Liver (tissue), 9 donors: ENCODE data around the gene SLA2. TPM values are rescaled to one million over a fixed set of nuclear protein-coding genes. Genes with fewer than 3 reads are reported as not detected.
"Not testable (repeated sequence)": the region's sequence is repeated elsewhere in the genome, so short reads cannot be mapped to it uniquely, and the experiment has no call there.

Experiments
- DNase-seq: peaks from one replicate; pipeline ENCODE4 v3.0.0-alpha.2; 2017; ENCODE audit warnings: low spot score
- H3K27ac ChIP-seq, 2 donors: one replicate each; pipeline ENCODE4 v1.7.0; 2013; ENCODE audit warnings: inconsistent platforms in 2 of 2, low read length in 2 of 2, control low read depth in 1 of 2, low read depth in 1 of 2, mild to moderate bottlenecking in 1 of 2
- H3K27me3 ChIP-seq, 4 donors: one replicate each; pipeline versions ENCODE4 v1.6.1 to v1.7.0; 2013; ENCODE audit warnings: low read length in 3 of 4, inconsistent platforms in 1 of 4, mild to moderate bottlenecking in 1 of 4, moderate library complexity in 1 of 4; ENCODE audit not compliant: control insufficient read depth in 4 of 4, insufficient read depth in 4 of 4
- H3K36me3 ChIP-seq, 4 donors: one replicate each; pipeline versions ENCODE4 v1.6.1 to v1.7.0; 2013; ENCODE audit warnings: low read length in 3 of 4, mild to moderate bottlenecking in 3 of 4, low read depth in 1 of 4, moderate library complexity in 1 of 4; ENCODE audit not compliant: control insufficient read depth in 4 of 4, insufficient read depth in 3 of 4
- H3K4me1 ChIP-seq, 4 donors: one replicate each; pipeline versions ENCODE4 v1.6.1 to v1.7.0; 2013; ENCODE audit warnings: low read length in 3 of 4, mild to moderate bottlenecking in 3 of 4, moderate library complexity in 1 of 4; ENCODE audit not compliant: control insufficient read depth in 4 of 4, insufficient read depth in 4 of 4
- H3K4me3 ChIP-seq, 3 donors: one replicate each; pipeline versions ENCODE4 v1.6.1 to v1.7.0; 2013; ENCODE audit warnings: low read length in 3 of 3, control low read depth in 1 of 3, low read depth in 1 of 3, mild to moderate bottlenecking in 1 of 3
- H3K9ac ChIP-seq, 2 donors: one replicate each; pipeline ENCODE4 v1.7.0; 2013; ENCODE audit warnings: low read length in 2 of 2, mild to moderate bottlenecking in 2 of 2, moderate library complexity in 2 of 2, control low read depth in 1 of 2, low read depth in 1 of 2
- H3K9me3 ChIP-seq, 4 donors: one replicate each; pipeline versions ENCODE4 v1.6.1 to v1.7.0; 2013; ENCODE audit warnings: low read length in 3 of 4; ENCODE audit not compliant: control insufficient read depth in 4 of 4
- EGR1 ChIP-seq, 2 donors: IDR thresholded peaks; 2 replicates each; pipeline ENCODE4 v1.6.1; 2016 to 2018; ENCODE audit warnings: antibody characterized with exemption in 2 of 2, low read depth in 2 of 2
- FOXA1 ChIP-seq: IDR thresholded peaks from 2 replicates; pipeline ENCODE4 v1.6.1; 2016; ENCODE audit warnings: antibody characterized with exemption
- HNF4A ChIP-seq, 2 donors: conservative IDR thresholded peaks; 2 replicates each; pipeline ENCODE4 v1.6.1; 2016; ENCODE audit warnings: antibody characterized with exemption in 2 of 2, mild to moderate bottlenecking in 2 of 2
- HNF4G ChIP-seq: IDR thresholded peaks from 2 replicates; pipeline ENCODE4 v1.6.1; 2016; ENCODE audit warnings: antibody characterized with exemption
- JUND ChIP-seq, 2 donors: IDR thresholded peaks; 2 replicates each; pipeline ENCODE4 v1.6.1; 2016; ENCODE audit warnings: antibody characterized with exemption in 2 of 2
- NR2F2 ChIP-seq: IDR thresholded peaks from 2 replicates; pipeline ENCODE4 v1.6.1; 2016; ENCODE audit warnings: antibody characterized with exemption
- RAD21 ChIP-seq, 2 donors: IDR thresholded peaks; 2 replicates each; pipeline ENCODE4 v1.6.1; 2016; ENCODE audit warnings: antibody characterized with exemption in 2 of 2, mild to moderate bottlenecking in 2 of 2
- RXRA ChIP-seq, 2 donors: IDR thresholded peaks; 2 replicates each; pipeline ENCODE4 v1.6.1; 2017 to 2018; ENCODE audit warnings: antibody characterized with exemption in 2 of 2, mild to moderate bottlenecking in 1 of 2
- SP1 ChIP-seq: IDR thresholded peaks from 2 replicates; pipeline ENCODE4 v1.6.1; 2018; ENCODE audit warnings: antibody characterized with exemption, mild to moderate bottlenecking
- TAF1 ChIP-seq: conservative IDR thresholded peaks from 2 replicates; pipeline ENCODE4 v1.6.1; 2016; ENCODE audit warnings: antibody characterized with exemption, mild to moderate bottlenecking
- YY1 ChIP-seq: IDR thresholded peaks from 2 replicates; pipeline ENCODE4 v1.6.1; 2016; ENCODE audit warnings: antibody characterized with exemption, mild to moderate bottlenecking
- WGBS: extraction: QIAGEN DNeasy Blood & Tissue Kit; methylation state at CpG from one replicate; pipeline ENCODE4 v1.1.7; 2013; 5-methylcytosine and 5-hydroxymethylcytosine counted together
- polyA plus RNA-seq, 2 donors: library from polyadenylated mRNA; stranded (reverse) in 1 of 2; unstranded in 1 of 2; fragments of 200-250 nt in 1 of 2; fragments of >200 nt in 1 of 2; fragmentation: Nextera tagmentation in 1 of 2; extraction: Ambion mirVana in 1 of 2; gene quantifications; one replicate each; pipeline versions ENCODE4 v1.2.1 to v1.2.3, GENCODE V29; 2013 to 2015
- total RNA-seq, 2 donors: library from RNA; depleted of rRNA; stranded (reverse); fragments of >200 nt; gene quantifications; one replicate each; pipeline ENCODE4 v1.2.3, GENCODE V29; 2014
- TF ChIP-seq, protein P1 (sequence below): IDR thresholded peaks from 2 replicates; pipeline ENCODE4 v1.6.1; 2016; ENCODE audit warnings: antibody characterized with exemption
- TF ChIP-seq, protein P2 (sequence below): IDR thresholded peaks from 2 replicates; pipeline ENCODE4 v1.6.1; 2016; ENCODE audit warnings: antibody characterized with exemption
- TF ChIP-seq, protein P3 (sequence below): IDR thresholded peaks from 2 replicates; pipeline ENCODE4 v1.6.1; 2016; ENCODE audit warnings: antibody characterized with exemption
- TF ChIP-seq, protein P4 (sequence below): fragments of 150-350 bp; IDR thresholded peaks from 2 replicates; pipeline ENCODE4 v1.5.1; 2017; ENCODE audit warnings: improper control_type of control experiment, low read depth, low read length; ENCODE audit not compliant: missing input control
- TF ChIP-seq, protein P5 (sequence below): IDR thresholded peaks from 2 replicates; pipeline ENCODE4 v1.6.1; 2016; ENCODE audit warnings: antibody characterized with exemption, mild to moderate bottlenecking
- donor health status: healthy.
- donor health status: healthy.
- donor health status: healthy.
- donor health status: healthy.
- donor health status: healthy.

The SLA2 gene
- total and polyA plus RNA-seq, 4 donors = 0.18 to 1.6 (median 0.41) TPM

DNA sequence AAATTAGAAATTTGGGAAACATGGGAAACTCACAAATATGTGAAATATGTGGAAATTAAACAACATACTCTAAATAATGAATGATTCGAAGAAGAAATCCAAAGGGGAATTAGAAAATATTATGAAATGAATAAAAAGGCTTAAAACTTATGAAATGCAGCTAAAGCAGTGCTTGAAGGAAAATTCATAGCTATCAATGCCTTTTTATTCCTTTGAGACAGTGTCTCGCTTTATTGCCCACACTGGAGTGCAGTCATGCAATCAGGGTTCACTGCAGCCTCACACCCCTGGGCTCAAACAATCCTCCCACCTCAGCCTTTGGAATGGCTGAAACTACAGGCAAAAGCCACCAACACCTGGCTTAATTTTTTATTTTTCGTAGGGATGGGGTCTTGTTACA lies 80.5 kb downstream of the SLA2 start:
- Histone ChIP-seq H3K4me3 (no peak overlapping the region), H3K36me3 (no peaks in the 10 kb centered on the region), H3K27me3 (no peaks in the 10 kb centered on the region), H3K9me3 (no peaks in the 10 kb centered on the region), H3K27ac (no peak overlapping the region), H3K9ac (no peak overlapping the region), H3K4me1 (no peaks in the 10 kb centered on the region)
- 97% methylated on average over 3 of the region's 3 CpGs for WGBS
- TF ChIP-seq JUND (IDR thresholded peaks at IDR 0.05) (no peak), NR2F2 (no peak), EGR1 (IDR thresholded peaks at IDR 0.05; ENCODE audit: low read depth in 2 of 2) (no peak), FOXA1 (no peak), RXRA (IDR thresholded peaks at IDR 0.05) (no peak), TAF1 (no peak), RAD21 (IDR thresholded peaks at IDR 0.05) (no peak)
- TF ChIP-seq, protein P1, sequence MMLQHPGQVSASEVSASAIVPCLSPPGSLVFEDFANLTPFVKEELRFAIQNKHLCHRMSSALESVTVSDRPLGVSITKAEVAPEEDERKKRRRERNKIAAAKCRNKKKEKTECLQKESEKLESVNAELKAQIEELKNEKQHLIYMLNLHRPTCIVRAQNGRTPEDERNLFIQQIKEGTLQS = no peak
- TF ChIP-seq, protein P2, sequence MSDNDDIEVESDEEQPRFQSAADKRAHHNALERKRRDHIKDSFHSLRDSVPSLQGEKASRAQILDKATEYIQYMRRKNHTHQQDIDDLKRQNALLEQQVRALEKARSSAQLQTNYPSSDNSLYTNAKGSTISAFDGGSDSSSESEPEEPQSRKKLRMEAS = no peak
- DNase-seq = no peak

DNA sequence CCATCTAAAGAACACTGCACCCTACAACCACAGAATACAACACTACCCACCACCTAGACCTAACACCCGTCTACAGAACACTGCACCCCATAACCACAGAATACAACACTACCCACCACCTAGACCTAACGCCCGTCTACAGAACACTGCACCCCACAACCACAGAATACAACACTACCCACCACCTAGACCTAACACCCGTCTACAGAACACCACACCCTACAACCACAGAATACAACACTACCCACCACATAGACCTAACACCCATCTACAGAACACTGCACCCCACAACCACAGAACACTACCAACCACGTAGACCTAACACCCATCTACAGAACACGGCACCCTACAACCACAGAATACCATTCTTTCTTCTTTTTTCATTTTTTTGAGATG lies 81.3 kb downstream of the SLA2 start:
- H3K9me3 ChIP-seq, H3K27ac ChIP-seq, H3K4me1 ChIP-seq, H3K27me3 ChIP-seq, DNase-seq, H3K36me3 ChIP-seq, H3K9ac ChIP-seq, H3K4me3 ChIP-seq: not testable (repeated sequence)
- WGBS = 92% methylated on average over 6 of the region's 6 CpGs

DNA sequence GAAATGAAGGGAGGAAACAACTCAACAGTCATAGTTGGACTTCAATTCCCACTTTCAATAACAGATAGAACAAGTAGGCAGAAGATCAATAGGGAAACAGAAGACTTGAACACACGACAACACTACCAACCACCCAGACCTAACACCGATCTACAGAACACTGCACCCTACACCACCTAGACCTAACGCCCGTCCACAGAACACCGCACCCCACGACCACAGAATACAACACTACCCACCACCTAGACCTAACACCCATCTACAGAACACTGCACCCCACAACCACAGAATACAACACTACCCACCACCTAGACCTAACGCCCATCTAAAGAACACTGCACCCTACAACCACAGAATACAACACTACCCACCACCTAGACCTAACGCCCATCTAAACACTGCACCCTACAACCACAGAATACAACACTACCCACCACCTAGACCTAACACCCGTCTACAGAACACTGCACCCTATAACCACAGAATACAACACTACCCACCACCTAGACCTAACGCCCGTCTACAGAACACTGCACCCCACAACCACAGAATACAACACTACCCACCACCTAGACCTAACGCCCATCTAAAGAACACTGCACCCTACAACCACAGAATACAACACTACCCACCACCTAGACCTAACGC lies 81.8 kb downstream of the SLA2 start:
- not testable (repeated sequence) for H3K9ac ChIP-seq, H3K27ac ChIP-seq, H3K4me1 ChIP-seq, DNase-seq, H3K4me3 ChIP-seq, H3K9me3 ChIP-seq, H3K27me3 ChIP-seq, H3K36me3 ChIP-seq
- 93% methylated on average over 13 of the region's 13 CpGs for WGBS

DNA sequence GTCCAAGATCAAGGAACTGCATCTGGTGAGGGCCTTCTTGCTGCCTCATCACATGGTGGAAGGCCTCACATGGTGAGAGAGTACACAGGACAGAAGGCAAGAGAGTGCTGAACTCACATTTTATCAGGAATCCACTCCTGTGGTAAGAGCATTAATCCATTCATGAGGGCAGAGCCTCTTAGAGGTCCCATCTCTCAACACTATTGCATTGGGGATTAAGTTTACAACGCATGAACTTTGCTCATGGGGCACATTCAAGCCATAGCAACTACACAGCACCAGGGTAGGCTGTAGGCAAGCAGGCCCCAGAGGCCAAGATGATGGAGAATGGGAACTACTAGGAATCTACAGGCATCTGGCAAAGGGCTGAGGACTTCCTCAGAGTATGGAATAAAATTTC lies 82.6 kb downstream of the SLA2 start:
- no peak for DNase-seq
- TF ChIP-seq HNF4A (conservative IDR thresholded peaks at IDR 0.05) = no peak
- no peak for TF ChIP-seq JUND (IDR thresholded peaks at IDR 0.05)
- TF ChIP-seq, protein P3, sequence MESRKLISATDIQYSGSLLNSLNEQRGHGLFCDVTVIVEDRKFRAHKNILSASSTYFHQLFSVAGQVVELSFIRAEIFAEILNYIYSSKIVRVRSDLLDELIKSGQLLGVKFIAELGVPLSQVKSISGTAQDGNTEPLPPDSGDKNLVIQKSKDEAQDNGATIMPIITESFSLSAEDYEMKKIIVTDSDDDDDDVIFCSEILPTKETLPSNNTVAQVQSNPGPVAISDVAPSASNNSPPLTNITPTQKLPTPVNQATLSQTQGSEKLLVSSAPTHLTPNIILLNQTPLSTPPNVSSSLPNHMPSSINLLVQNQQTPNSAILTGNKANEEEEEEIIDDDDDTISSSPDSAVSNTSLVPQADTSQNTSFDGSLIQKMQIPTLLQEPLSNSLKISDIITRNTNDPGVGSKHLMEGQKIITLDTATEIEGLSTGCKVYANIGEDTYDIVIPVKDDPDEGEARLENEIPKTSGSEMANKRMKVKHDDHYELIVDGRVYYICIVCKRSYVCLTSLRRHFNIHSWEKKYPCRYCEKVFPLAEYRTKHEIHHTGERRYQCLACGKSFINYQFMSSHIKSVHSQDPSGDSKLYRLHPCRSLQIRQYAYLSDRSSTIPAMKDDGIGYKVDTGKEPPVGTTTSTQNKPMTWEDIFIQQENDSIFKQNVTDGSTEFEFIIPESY = no peak
- no peak for TF ChIP-seq TAF1
- TF ChIP-seq, protein P4, sequence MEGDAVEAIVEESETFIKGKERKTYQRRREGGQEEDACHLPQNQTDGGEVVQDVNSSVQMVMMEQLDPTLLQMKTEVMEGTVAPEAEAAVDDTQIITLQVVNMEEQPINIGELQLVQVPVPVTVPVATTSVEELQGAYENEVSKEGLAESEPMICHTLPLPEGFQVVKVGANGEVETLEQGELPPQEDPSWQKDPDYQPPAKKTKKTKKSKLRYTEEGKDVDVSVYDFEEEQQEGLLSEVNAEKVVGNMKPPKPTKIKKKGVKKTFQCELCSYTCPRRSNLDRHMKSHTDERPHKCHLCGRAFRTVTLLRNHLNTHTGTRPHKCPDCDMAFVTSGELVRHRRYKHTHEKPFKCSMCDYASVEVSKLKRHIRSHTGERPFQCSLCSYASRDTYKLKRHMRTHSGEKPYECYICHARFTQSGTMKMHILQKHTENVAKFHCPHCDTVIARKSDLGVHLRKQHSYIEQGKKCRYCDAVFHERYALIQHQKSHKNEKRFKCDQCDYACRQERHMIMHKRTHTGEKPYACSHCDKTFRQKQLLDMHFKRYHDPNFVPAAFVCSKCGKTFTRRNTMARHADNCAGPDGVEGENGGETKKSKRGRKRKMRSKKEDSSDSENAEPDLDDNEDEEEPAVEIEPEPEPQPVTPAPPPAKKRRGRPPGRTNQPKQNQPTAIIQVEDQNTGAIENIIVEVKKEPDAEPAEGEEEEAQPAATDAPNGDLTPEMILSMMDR = no peak
- TF ChIP-seq HNF4G = no peak
- TF ChIP-seq YY1 = no peak
- no peak for TF ChIP-seq FOXA1
- TF ChIP-seq NR2F2 = no peak
- TF ChIP-seq, protein P5, sequence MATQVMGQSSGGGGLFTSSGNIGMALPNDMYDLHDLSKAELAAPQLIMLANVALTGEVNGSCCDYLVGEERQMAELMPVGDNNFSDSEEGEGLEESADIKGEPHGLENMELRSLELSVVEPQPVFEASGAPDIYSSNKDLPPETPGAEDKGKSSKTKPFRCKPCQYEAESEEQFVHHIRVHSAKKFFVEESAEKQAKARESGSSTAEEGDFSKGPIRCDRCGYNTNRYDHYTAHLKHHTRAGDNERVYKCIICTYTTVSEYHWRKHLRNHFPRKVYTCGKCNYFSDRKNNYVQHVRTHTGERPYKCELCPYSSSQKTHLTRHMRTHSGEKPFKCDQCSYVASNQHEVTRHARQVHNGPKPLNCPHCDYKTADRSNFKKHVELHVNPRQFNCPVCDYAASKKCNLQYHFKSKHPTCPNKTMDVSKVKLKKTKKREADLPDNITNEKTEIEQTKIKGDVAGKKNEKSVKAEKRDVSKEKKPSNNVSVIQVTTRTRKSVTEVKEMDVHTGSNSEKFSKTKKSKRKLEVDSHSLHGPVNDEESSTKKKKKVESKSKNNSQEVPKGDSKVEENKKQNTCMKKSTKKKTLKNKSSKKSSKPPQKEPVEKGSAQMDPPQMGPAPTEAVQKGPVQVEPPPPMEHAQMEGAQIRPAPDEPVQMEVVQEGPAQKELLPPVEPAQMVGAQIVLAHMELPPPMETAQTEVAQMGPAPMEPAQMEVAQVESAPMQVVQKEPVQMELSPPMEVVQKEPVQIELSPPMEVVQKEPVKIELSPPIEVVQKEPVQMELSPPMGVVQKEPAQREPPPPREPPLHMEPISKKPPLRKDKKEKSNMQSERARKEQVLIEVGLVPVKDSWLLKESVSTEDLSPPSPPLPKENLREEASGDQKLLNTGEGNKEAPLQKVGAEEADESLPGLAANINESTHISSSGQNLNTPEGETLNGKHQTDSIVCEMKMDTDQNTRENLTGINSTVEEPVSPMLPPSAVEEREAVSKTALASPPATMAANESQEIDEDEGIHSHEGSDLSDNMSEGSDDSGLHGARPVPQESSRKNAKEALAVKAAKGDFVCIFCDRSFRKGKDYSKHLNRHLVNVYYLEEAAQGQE = no peak
- TF ChIP-seq SP1 = no peak
- Histone ChIP-seq H3K4me3 (no peak overlapping the region), H3K9ac (no peak overlapping the region), H3K27ac (no peak overlapping the region), H3K9me3 (no peaks in the 10 kb centered on the region), H3K36me3 (no peaks in the 10 kb centered on the region), H3K27me3 (no peaks in the 10 kb centered on the region), H3K4me1 (no peaks in the 10 kb centered on the region)
- 95% methylated on average over 1 of the region's 1 CpG for WGBS
